NB4 (cell line): Measurements from ENCODE around the gene CSMD2.

Experiments used
- DNase-seq: peaks from one replicate; pipeline ENCODE4 v3.0.0; 2010; ENCODE audit warnings: low read depth
- H3K4me3 ChIP-seq: one replicate; pipeline ENCODE4 v1.5.1; 2011; ENCODE audit warnings: mild to moderate bottlenecking, low read depth, low read length, moderate library complexity
- MAX ChIP-seq: IDR thresholded peaks from 2 replicates; pipeline ENCODE4 v1.6.1; 2011; ENCODE audit warnings: low read depth, low read length
- MYC ChIP-seq: IDR thresholded peaks from 2 replicates; pipeline ENCODE4 v1.6.1; 2011; ENCODE audit warnings: low read depth, low read length
- POLR2A ChIP-seq: IDR thresholded peaks from 2 replicates; pipeline ENCODE4 v1.6.1; 2011; ENCODE audit warnings: mild to moderate bottlenecking; ENCODE audit not compliant: insufficient read length; ENCODE audit errors: extremely low read depth
- TF ChIP-seq, protein P1 (sequence below): IDR thresholded peaks from one replicate; pipeline ENCODE4 v1.5.1; 2012; ENCODE audit warnings: low read depth, low read length

CSMD2 gene

GRCh38 chr1:33643216-33643615 is 521.8 kb downstream of the CSMD2 start:
- no peak overlapping the region for H3K4me3 ChIP-seq
- TF ChIP-seq, protein P1, sequence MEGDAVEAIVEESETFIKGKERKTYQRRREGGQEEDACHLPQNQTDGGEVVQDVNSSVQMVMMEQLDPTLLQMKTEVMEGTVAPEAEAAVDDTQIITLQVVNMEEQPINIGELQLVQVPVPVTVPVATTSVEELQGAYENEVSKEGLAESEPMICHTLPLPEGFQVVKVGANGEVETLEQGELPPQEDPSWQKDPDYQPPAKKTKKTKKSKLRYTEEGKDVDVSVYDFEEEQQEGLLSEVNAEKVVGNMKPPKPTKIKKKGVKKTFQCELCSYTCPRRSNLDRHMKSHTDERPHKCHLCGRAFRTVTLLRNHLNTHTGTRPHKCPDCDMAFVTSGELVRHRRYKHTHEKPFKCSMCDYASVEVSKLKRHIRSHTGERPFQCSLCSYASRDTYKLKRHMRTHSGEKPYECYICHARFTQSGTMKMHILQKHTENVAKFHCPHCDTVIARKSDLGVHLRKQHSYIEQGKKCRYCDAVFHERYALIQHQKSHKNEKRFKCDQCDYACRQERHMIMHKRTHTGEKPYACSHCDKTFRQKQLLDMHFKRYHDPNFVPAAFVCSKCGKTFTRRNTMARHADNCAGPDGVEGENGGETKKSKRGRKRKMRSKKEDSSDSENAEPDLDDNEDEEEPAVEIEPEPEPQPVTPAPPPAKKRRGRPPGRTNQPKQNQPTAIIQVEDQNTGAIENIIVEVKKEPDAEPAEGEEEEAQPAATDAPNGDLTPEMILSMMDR = no peak
- DNase-seq = no peak

GRCh38 chr1:33641104-33641830 is 523.8 kb downstream of the CSMD2 start:
- no peak overlapping the region for H3K4me3 ChIP-seq
- TF ChIP-seq, protein P1 = peak; percentile 52
- no peak for TF ChIP-seq POLR2A
- DNase-seq = peak; percentile 23

DNA sequence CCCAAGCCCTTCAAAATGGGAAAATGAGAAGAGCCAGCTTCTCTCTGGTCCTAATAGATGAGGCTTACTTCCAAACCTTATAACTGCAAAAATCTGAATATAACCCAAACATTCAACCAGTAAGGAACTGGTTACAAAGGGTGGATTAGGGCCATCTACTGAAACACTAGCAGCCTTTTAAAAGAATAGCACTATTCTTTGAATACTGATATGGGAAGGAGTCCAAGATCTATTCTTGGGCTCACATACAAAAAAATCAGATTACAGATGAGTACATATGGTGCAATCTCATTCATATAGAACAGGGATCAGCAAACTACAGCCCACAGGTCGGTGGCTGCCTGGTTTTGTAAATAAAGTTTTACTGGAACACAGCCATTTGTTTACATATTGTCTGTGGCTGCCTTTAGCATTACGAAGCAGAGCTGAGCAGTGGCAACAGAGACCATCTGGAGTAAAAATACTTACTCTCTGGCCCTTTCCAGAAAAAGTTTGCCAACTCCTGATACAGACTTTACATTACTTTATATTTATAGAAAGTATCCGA is 524.8 kb downstream of the CSMD2 start:
- H3K4me3 ChIP-seq = no peak overlapping the region
- no peak for DNase-seq
- no peak for TF ChIP-seq POLR2A
- no peak for TF ChIP-seq MAX
- no peak for TF ChIP-seq MYC
- TF ChIP-seq, protein P1 = no peak

DNA sequence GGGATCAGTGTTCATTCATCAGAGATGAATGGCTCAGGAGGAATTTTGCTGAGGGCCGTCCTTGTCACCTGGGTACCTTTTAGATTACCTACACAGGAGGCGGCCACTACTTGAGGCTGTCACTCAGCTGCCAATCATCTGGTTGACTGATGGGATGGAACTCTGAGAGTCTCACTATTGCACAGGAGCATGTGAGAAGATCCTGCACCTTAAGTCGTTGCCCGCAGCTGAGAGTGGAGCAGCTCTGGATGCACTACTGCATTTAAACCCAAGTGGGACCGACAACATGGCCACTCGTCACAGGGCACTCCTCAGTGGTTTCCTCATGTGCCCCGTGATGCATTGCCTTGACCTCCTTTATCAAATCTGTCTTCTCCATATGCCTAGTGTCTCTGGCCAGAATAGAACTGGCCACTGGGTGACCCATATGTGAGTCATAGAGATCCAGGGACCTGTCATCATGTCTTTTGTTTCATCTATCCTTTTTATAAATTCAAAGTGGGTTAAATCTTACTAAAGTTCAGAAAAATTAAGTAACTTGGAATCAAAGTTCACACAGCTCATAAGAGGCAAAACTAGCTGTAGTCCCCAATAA is 527.1 kb downstream of the CSMD2 start:
- no peak for DNase-seq
- TF ChIP-seq MAX (no peak), POLR2A (no peak), MYC (no peak)
- TF ChIP-seq, protein P1 = no peak
- H3K4me3 ChIP-seq = no peak overlapping the region

GRCh38 chr1:33636209-33636608 is 528.8 kb downstream of the CSMD2 start:
- no peak overlapping the region for H3K4me3 ChIP-seq
- TF ChIP-seq POLR2A (no peak), MYC (no peak)
- TF ChIP-seq, protein P1 = no peak

DNA sequence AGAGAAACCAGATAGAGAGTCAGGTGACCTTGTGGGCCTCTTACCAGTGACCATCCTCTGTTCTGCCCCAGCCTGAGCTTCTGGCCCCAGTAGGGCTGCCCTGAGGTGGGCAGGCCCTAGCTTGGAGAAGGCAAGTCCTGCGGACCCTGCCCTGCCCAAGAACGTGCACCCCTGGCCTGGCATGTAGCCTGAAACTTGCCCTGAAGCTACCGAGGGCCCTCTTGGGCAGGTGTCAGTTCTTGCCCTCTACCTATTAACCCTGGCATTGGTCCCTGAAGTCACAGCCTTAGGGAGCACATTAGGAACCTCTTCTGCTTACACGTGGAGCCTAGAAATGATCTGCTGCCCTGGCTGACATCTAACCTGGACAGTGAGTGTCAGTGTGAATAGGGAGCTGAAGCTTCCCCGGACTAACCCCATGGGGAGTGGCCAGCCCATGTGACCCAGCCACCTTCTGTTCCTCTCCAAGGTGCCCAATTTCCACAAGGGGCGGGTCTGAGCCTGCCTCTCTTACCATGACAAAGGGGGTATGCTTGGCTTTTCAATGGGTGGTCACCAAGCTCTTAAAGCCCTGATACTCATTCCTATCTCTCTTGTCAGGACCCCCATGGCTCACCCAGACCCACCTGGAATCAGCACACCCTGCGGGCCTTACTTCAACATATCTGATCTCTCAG is 529.6 kb downstream of the CSMD2 start:
- no peak overlapping the region for H3K4me3 ChIP-seq
- no peak for DNase-seq
- no peak for TF ChIP-seq MYC
- TF ChIP-seq, protein P1 = no peak
- TF ChIP-seq MAX = no peak
- no peak for TF ChIP-seq POLR2A

More at GRCh38 chr1:33636209-33636608, 528.8 kb downstream of the CSMD2 start:
- DNase-seq = no peak
